GM12875 (cell line): ENCODE measurements around the gene NECTIN4.
"Not testable (repeated sequence)": the region's sequence is repeated elsewhere in the genome, so short reads cannot be mapped to it uniquely, and the experiment has no call there.

ENCODE experiments used
- H3K4me3 ChIP-seq: one replicate; pipeline ENCODE4 v1.5.1; 2011; ENCODE audit warnings: low read depth, low read length, control low read depth
- TF ChIP-seq, protein P1 (sequence below): IDR thresholded peaks from 2 replicates; pipeline ENCODE4 v1.5.1; 2011; ENCODE audit warnings: low read depth, mild to moderate bottlenecking, control low read depth, inconsistent platforms, low read length, moderate library complexity, borderline replicate concordance; ENCODE audit not compliant: insufficient read depth

NECTIN4 gene

DNA sequence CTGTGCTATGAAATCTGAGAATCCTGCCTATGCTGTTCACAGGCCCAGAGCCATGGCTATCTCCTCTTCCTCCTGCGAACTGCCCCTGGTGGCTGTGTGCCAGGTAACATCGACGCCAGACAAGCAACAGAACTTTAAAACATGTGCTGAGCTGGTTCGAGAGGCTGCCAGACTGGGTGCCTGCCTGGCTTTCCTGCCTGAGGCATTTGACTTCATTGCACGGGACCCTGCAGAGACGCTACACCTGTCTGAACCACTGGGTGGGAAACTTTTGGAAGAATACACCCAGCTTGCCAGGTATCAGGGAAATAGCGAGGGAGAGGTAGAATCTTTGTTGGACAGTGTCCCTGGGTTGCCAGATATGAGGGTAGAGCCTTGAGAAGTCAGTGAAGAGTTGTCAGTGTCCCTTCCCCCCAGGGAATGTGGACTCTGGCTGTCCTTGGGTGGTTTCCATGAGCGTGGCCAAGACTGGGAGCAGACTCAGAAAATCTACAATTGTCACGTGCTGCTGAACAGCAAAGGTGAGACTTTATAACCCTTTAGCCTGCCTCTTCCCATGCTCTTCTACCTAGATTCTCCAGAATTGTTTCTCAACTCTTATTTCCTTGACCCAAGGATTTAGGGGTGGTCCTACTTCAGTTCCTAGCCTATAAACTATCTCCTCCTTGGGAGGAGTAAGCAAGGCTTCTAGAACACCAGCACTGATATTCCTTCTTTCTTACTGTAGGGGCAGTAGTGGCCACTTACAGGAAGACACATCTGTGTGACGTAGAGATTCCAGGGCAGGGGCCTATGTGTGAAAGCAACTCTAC lies 29.9 kb upstream of the NECTIN4 start:
- TF ChIP-seq, protein P1, sequence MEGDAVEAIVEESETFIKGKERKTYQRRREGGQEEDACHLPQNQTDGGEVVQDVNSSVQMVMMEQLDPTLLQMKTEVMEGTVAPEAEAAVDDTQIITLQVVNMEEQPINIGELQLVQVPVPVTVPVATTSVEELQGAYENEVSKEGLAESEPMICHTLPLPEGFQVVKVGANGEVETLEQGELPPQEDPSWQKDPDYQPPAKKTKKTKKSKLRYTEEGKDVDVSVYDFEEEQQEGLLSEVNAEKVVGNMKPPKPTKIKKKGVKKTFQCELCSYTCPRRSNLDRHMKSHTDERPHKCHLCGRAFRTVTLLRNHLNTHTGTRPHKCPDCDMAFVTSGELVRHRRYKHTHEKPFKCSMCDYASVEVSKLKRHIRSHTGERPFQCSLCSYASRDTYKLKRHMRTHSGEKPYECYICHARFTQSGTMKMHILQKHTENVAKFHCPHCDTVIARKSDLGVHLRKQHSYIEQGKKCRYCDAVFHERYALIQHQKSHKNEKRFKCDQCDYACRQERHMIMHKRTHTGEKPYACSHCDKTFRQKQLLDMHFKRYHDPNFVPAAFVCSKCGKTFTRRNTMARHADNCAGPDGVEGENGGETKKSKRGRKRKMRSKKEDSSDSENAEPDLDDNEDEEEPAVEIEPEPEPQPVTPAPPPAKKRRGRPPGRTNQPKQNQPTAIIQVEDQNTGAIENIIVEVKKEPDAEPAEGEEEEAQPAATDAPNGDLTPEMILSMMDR = peak; percentile 47; the same call in 1 of the 2 replicates
- peak overlapping the region; percentile 100 for H3K4me3 ChIP-seq

DNA sequence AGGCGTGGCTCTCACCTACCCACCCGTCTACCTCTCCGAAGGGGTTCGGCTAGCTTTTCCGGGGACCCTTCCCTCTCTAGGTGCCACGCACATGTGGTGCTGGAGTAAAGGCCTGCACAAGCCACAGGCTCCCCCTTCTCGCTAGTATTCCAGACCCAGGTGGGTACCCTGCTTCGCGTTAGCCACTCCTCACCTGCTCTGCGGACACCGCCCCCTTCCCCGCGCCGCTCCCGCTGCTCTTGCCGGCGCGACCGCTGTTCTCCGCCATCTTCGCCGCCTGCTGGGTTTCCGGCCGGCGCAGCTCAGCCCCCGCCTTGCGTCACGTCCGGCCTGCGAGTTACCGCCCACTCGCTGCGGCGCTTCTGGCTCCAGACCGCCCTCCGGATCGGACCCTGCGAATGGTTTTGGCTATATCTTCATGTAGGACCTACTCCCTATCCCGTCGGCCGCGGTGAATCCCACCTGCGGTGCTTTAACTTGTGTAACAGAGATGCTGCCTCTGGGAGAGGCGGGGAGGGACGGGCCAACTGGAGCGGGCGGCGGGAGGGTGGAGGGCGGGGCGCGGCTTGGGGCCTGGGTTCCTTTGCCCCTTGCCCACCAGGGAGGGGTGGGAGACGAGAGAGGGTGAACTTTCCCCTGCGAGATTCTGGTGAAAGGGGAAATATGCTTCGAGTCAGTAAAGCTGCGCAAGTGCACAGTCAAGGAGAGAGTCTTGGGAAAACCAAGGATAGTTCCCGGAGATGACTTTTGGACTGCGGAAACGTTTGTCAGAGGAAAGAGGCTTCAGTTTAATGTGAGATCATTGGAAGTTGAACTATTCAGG lies 28.6 kb upstream of the NECTIN4 start, which contains the start of the genes NIT1 and PFDN2:
NIT1 (plus strand) TSS at position 347 of the 823 bp plus-strand sequence; CDS start at position 419, 72 bp downstream.
PFDN2 (minus strand) TSS at position 279 of the 823 bp plus-strand sequence; CDS start at position 268, 11 bp downstream.
- TF ChIP-seq, protein P1 = no peak
- peak within 1 kb of the TSS; percentile 100 for H3K4me3 ChIP-seq

DNA sequence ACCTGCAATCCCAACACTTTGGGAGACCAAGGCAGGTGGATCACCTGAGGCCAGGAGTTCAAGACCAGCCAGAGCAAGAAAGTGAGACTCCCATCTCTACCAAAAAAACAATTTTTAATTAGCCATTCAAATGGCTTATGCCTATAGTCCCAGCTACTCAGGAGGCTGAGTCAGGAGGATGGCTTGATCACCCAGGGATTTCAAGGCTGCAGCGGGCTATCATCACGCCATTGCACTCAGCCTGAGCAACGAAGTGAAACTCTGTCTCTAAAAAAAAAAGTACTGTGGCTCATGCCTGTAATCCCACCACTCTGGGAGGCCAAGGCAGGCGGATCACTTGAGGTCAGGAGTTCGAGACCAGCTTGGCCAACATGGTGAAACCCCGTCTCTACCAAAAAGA lies 26.6 kb upstream of the NECTIN4 start:
- H3K4me3 ChIP-seq = not testable (repeated sequence)

DNA sequence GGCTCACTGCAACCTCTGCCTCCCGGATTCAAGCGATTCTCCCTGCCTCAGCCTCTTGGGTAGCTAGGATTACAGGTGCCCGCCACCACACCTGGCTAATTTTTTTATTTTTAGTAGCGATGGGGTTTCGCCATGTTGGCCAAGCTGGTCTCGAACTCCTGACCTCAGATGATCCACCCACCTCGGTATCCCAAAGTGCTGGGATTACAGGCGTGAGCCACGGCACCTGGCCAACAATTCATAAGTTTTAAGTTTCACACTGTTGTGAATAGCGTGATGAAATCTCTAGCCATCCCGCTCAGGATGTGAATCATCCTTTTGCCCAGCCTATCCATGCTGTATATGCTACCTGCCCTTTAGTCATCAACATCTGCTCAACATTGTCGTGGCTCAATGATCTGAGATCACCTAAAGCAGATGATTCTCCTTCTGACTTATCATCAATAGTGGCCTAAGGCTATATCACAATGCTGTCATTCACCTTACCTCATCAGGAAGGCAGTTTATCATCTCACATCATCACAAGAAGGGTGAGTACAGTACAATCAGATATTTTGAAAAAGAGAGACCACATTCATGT lies 25.9 kb upstream of the NECTIN4 start:
- TF ChIP-seq, protein P1 = no peak
- no peak overlapping the region for H3K4me3 ChIP-seq

DNA sequence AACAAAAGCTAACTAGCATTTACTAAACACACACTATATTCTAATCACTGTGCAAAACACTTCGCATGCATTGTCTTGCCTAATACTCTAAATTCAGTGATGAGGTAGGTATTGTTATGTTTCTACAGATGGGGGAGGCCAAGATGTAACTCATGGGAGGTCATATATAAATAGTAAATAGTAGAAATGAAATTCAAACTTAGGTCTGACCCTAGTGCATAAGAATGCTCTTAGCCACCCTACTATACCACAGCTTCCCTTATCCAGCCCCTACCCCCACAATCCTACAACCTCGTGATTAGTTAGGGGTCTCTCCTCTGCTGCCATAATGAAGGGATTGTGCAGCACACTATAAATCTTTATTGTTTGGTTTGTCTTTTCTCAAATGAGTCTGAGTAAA lies 25.2 kb upstream of the NECTIN4 start:
- TF ChIP-seq, protein P1 = no peak
- no peak overlapping the region for H3K4me3 ChIP-seq

DNA sequence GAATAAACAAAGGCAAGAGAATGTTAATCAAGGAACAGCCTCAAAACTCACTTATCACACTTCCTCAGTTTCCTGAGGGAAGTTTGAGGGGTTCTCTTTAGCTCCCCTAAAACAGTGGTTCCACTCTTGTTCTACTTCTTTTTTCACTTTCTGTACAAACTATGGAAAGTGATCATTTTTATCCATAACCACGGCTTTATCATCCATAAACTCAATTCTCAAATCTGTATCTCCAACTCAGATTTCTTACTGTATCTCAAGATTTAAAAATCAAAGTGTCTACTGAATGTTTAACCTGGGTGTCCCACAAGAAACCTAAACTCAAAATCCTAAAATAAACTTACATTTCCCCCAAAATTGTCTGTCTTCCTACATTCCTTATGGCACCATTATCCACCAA lies 24.6 kb upstream of the NECTIN4 start:
- no peak overlapping the region for H3K4me3 ChIP-seq
- TF ChIP-seq, protein P1 = no peak

DNA sequence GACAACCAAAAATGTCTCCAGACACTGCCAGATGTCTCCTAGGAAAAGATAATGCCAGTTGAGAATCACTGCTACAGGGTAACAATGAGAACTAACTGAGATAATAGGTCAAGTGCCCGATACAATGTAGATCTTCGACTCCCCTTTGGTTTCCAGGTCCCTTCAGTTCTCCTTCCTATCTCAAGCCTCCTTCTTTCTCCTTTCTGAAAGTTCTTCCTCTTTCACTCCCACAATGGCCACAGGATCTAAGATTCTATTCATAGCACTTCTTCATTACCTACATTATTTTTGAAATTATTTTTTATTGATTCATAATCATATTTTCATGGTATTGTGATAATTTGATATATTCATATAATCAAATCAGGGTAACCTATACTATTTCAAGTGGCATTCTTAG lies 22.2 kb upstream of the NECTIN4 start:
- H3K4me3 ChIP-seq = no peak overlapping the region
- TF ChIP-seq, protein P1 = no peak
